PC-9 (cell line): ENCODE measurements around the gene CD59.
"Not testable (repeated sequence)": the region's sequence is repeated elsewhere in the genome, so short reads cannot be mapped to it uniquely, and the experiment has no call there.

Experiments used
- EZH2 ChIP-seq: fragments of 200-600 bp; sonication (generic); IDR thresholded peaks from 2 replicates; pipeline ENCODE4 v1.8.0; 2017; ENCODE audit warnings: antibody characterized with exemption, low read depth
- TF ChIP-seq, protein P1 (sequence below): fragments of 200-600 bp; sonication (generic); conservative IDR thresholded peaks from 2 replicates; pipeline ENCODE4 v1.6.1; 2017; ENCODE audit warnings: mixed run types, antibody characterized with exemption, mild to moderate bottlenecking, moderate library complexity

DNA sequence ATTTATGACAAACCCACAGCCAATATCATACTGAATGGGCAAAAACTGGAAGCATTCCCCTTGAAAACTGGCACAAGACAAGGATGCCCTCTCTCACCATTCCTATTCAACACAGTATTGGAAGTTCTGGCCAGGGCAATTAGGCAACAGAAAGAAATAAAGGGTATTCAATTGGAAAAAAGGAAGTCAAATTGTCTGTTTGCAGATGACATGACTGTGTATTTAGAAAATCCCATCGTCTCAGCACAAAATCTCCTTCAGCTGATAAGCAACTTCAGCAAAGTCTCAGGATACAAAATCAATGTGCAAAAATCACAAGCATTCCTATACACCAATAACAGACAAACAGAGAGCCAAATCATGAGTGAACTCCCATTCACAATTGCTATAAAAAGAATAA, 8.7 kb downstream of the CD59 start:
- not testable (repeated sequence) for TF ChIP-seq EZH2
- TF ChIP-seq, protein P1, sequence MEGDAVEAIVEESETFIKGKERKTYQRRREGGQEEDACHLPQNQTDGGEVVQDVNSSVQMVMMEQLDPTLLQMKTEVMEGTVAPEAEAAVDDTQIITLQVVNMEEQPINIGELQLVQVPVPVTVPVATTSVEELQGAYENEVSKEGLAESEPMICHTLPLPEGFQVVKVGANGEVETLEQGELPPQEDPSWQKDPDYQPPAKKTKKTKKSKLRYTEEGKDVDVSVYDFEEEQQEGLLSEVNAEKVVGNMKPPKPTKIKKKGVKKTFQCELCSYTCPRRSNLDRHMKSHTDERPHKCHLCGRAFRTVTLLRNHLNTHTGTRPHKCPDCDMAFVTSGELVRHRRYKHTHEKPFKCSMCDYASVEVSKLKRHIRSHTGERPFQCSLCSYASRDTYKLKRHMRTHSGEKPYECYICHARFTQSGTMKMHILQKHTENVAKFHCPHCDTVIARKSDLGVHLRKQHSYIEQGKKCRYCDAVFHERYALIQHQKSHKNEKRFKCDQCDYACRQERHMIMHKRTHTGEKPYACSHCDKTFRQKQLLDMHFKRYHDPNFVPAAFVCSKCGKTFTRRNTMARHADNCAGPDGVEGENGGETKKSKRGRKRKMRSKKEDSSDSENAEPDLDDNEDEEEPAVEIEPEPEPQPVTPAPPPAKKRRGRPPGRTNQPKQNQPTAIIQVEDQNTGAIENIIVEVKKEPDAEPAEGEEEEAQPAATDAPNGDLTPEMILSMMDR = not testable (repeated sequence)
